HepG2 (cell line): ENCODE results near the gene SARS2. TPM values are rescaled to one million over a fixed set of nuclear protein-coding genes. Genes with fewer than 3 reads are reported as not detected.

Experiments
- ATF7-NPFF ChIP-seq: sonication (generic); formaldehyde crosslinking; IDR thresholded peaks from 2 replicates; pipeline ENCODE4 v1.8.1; 2023; ENCODE audit warnings: mild to moderate bottlenecking, low read depth, missing genetic modification reagents, moderate library complexity
- HES4 ChIP-seq: sonication (generic); formaldehyde crosslinking; IDR thresholded peaks from 2 replicates; pipeline ENCODE4 v1.9.0; 2021; ENCODE audit warnings: mild to moderate bottlenecking, missing genetic modification reagents, borderline replicate concordance
- HMG20A ChIP-seq: IDR thresholded peaks from 2 replicates; pipeline ENCODE4 v1.6.1; 2016; ENCODE audit warnings: borderline replicate concordance
- HOXA9 ChIP-seq: sonication (generic); formaldehyde crosslinking; IDR thresholded peaks from 2 replicates; pipeline ENCODE4 v1.8.1; 2022; ENCODE audit warnings: missing genetic modification reagents, mild to moderate bottlenecking, moderate library complexity, borderline replicate concordance
- NAIF1 ChIP-seq: sonication (generic); formaldehyde crosslinking; IDR thresholded peaks from 2 replicates; pipeline ENCODE4 v1.5.0; 2020; ENCODE audit warnings: mild to moderate bottlenecking, missing genetic modification reagents, borderline replicate concordance
- PAXIP1 ChIP-seq: sonication (generic); formaldehyde crosslinking; conservative IDR thresholded peaks from 2 replicates; pipeline ENCODE4 v1.4.0; 2020; ENCODE audit warnings: mild to moderate bottlenecking, missing genetic modification reagents, moderate library complexity
- RERE ChIP-seq: IDR thresholded peaks from 2 replicates; pipeline ENCODE4 v1.6.1; 2016; ENCODE audit warnings: low read depth, missing genetic modification reagents, missing compliant biosample characterization
- RFXANK ChIP-seq: IDR thresholded peaks from 2 replicates; pipeline ENCODE4 v1.6.1; 2016
- TEF ChIP-seq: sonication (generic); formaldehyde crosslinking; IDR thresholded peaks from 2 replicates; pipeline ENCODE4 v1.5.0; 2020; ENCODE audit warnings: missing genetic modification reagents
- TRAFD1 ChIP-seq: sonication (generic); formaldehyde crosslinking; IDR thresholded peaks from 2 replicates; pipeline ENCODE4 v1.5.1; 2020; ENCODE audit warnings: missing genetic modification reagents, mild to moderate bottlenecking, borderline replicate concordance
- TRIM22 ChIP-seq: fragments of 450-650 bp; IDR thresholded peaks from 2 replicates; pipeline ENCODE4 v1.6.1; 2017
- ZNF33A ChIP-seq: sonication (generic); formaldehyde crosslinking; IDR thresholded peaks from 2 replicates; pipeline ENCODE4 v1.5.1; 2020; ENCODE audit warnings: missing genetic modification reagents, mild to moderate bottlenecking, moderate library complexity, borderline replicate concordance
- ZNF781 ChIP-seq: sonication (generic); formaldehyde crosslinking; IDR thresholded peaks from 2 replicates; pipeline ENCODE4 v1.5.1; 2020; ENCODE audit warnings: borderline replicate concordance, mild to moderate bottlenecking, missing genetic modification reagents; ENCODE audit errors: not compliant biosample characterization
- ZNF788 ChIP-seq: sonication (generic); formaldehyde crosslinking; IDR thresholded peaks from 2 replicates; pipeline ENCODE4 v1.5.0; 2020; ENCODE audit warnings: mild to moderate bottlenecking, missing genetic modification reagents, borderline replicate concordance
- ZNF839 ChIP-seq: sonication (generic); formaldehyde crosslinking; IDR thresholded peaks from 2 replicates; pipeline ENCODE4 v1.4.0; 2020; ENCODE audit warnings: missing genetic modification reagents, mild to moderate bottlenecking, borderline replicate concordance
- polyA plus RNA-seq, 8 experiments: library from polyadenylated mRNA; depleted of rRNA in 3 of 8; stranded (reverse) in 7 of 8; unstranded in 1 of 8; fragments of >200 nt; fragmentation: Illumina TruSeq in 4 of 8; extraction: Trizol in 4 of 8; gene quantifications; 2 replicates each; pipeline versions ENCODE4 v1.2.1 to v1.2.3, GENCODE V29; 2011 to 2016; ENCODE audit warnings: low read depth in 4 of 8, missing spikeins in 1 of 8, mixed read lengths in 1 of 8; ENCODE audit not compliant: insufficient read depth in 1 of 8
- total RNA-seq, 5 experiments: library from RNA; depleted of rRNA; stranded (reverse); fragments of >200 nt; fragmentation: Illumina TruSeq; extraction: Trizol; gene quantifications; 2 replicates each; pipeline ENCODE4 v1.2.3, GENCODE V29; 2016; ENCODE audit warnings: low read depth in 1 of 5

The SARS2 gene
- total and polyA plus RNA-seq, 2 of the 13 experiments (the other 11 are each of a cell fraction or from before 2014, with no cell fraction given), result 40.0 to 48.6 TPM

DNA sequence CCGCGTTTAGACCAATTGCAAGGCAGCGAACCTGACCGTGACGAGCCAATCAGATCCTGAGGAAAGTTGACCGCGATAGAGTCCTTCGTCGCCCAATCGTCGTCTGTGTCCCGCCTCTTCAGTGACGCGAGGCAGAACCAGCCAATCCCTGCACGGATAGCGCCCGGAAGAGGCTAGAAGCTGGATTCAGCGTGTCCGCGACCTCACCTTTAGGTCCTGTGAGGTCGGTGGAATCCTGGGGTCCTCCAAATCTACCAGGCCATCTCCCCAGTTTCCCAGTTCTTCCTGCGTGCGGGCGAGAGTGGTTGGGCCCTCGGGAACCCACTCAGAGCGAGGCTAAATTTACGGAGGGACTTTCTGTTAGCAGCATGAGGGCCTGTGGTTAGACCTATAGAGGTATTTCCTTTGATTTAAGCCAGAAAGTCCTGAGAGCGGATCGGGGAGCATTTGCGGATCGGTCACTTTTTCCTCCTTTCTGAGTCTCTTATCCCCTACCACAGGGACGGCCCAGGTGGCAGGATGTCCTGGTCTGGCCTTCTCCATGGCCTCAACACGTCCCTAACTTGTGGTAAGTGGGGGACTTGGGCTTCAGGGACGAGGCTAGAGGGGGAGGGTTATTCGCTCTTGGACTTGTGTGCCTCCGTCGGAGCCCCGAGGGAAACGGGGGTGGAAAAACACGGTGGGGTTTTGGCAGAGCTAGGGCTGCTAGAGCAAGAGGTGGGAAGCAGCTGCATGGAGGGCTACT, 385 bp upstream of the SARS2 start, which contains the start of gene MRPS12 (continued):
- TF ChIP-seq TRAFD1 (CRISPR knock-in tag), result no peak
- no peak for TF ChIP-seq TEF (CRISPR knock-in tag)
- no peak for TF ChIP-seq HES4 (CRISPR knock-in tag)
- no peak for TF ChIP-seq HMG20A
- TF ChIP-seq HOXA9 (CRISPR knock-in tag), result no peak
- TF ChIP-seq TRIM22, result no peak
- TF ChIP-seq NAIF1 (CRISPR knock-in tag), result no peak
- TF ChIP-seq RERE (CRISPR knock-in tag), result no peak
- TF ChIP-seq ZNF788 (CRISPR knock-in tag), result 0 out of 2 replicates have a peak, but pooled peaks have one; percentile 10
- no peak for TF ChIP-seq PAXIP1
- no peak for TF ChIP-seq ZNF33A (CRISPR knock-in tag)
- TF ChIP-seq ZNF839 (CRISPR knock-in tag), result 0 out of 2 replicates have a peak, but pooled peaks have one; percentile 32
- no peak; the same call in 1 of the 2 replicates for TF ChIP-seq RFXANK
- no peak for TF ChIP-seq ATF7-NPFF
- no peak for TF ChIP-seq ZNF781
